HepG2 (cell line): ENCODE data around the gene MYO5A. TPM values are rescaled to one million over a fixed set of nuclear protein-coding genes. Genes with fewer than 3 reads are reported as not detected.
A peak's percentile ranks its signal among the peaks of the same experiment; 100 is the strongest.

Experiments used
- ATAC-seq: fragments of 200-7000 bp; cut with Tn5 transposase; 3 replicates; pipeline ENCODE4 v1.9.1; 2020; ENCODE audit warnings: mild to moderate bottlenecking, moderate library complexity
- BruUV-seq: library from RNA; stranded (reverse); fragments of 400-500 nt; replicated peaks from 2 replicates; lab custom pipeline; 2021; lab: Mats Ljungman, UMichigan
- CTCF ChIA-PET: fragments of 300-600 bp; formaldehyde crosslinking; extraction: SDS; loops from one replicate; lab custom pipeline; 2021; ENCODE audit warnings: low total read pairs, inconsistent platforms, low intra/inter-chr PET ratio; lab: Yijun Ruan, JAX
- POLR2A ChIA-PET: fragments of 350-600 bp; sonication (Branson Sonifier 250); formaldehyde crosslinking; loops from one replicate; lab custom pipeline; 2020; ENCODE audit warnings: antibody characterized with exemption, inconsistent platforms; lab: Yijun Ruan, JAX
- DNase-seq: peaks from one replicate; pipeline ENCODE4 v3.0.0-alpha.2; 2015; ENCODE audit warnings: low spot score
- FAIRE-seq: peaks from 3 replicates; lab custom pipeline; 2011; peaks lifted over from hg19 to GRCh38; lab: Jason Lieb, UNC
- H2AFZ ChIP-seq: one replicate; pipeline ENCODE4 v1.6.1; 2011; ENCODE audit warnings: low read length, inconsistent platforms
- H3K27ac ChIP-seq: fragments of 300-600 bp; 3 replicates; pipeline ENCODE4 v1.8.0; 2011; ENCODE audit warnings: mixed run types, mild to moderate bottlenecking, mixed read lengths, low read length, inconsistent platforms; ENCODE audit not compliant: insufficient read depth; ENCODE audit errors: extremely low read length
- H3K27me3 ChIP-seq, 2 experiments: fragments of 200-600 bp in 1 of 2; 2 replicates in 1 of 2; 3 replicates in 1 of 2; pipeline versions ENCODE4 v1.6.0 to v1.8.0; 2011; ENCODE audit warnings: low read length in 2 of 2, mild to moderate bottlenecking in 2 of 2, moderate library complexity in 2 of 2, inconsistent platforms in 1 of 2; ENCODE audit not compliant: insufficient read depth in 2 of 2, control insufficient read depth in 1 of 2
- H3K36me3 ChIP-seq, 2 experiments: fragments of 200-600 bp in 1 of 2; replicated peaks in 1 of 2; 2 replicates in 1 of 2; 3 replicates in 1 of 2; pipeline versions ENCODE4 v1.5.1 to v1.8.0; 2011; ENCODE audit warnings: low read length in 2 of 2, inconsistent platforms in 1 of 2; ENCODE audit not compliant: insufficient read depth in 2 of 2, control insufficient read depth in 1 of 2
- H3K4me1 ChIP-seq: 2 replicates; pipeline ENCODE4 v1.5.1; 2012; ENCODE audit warnings: low read length, inconsistent platforms; ENCODE audit not compliant: insufficient read depth
- H3K4me2 ChIP-seq: 2 replicates; pipeline ENCODE4 v1.6.0; 2011; ENCODE audit warnings: low read depth, low read length, inconsistent platforms
- H3K4me3 ChIP-seq, 3 experiments: fragments of 200-600 bp in 1 of 3; sonication (generic), shearing (Covaris generic) in 1 of 3; replicated peaks in 1 of 3; 2 replicates each; pipeline ENCODE4 v1.5.1; 2011 to 2016; ENCODE audit warnings: low read length in 3 of 3, inconsistent platforms in 2 of 3, low read depth in 2 of 3, mild to moderate bottlenecking in 2 of 3, control low read depth in 1 of 3, mixed read lengths in 1 of 3; ENCODE audit not compliant: insufficient read depth in 1 of 3
- H3K79me2 ChIP-seq: one replicate; pipeline ENCODE4 v1.6.1; 2011; ENCODE audit warnings: low read length, inconsistent platforms; ENCODE audit not compliant: insufficient read depth
- H3K9ac ChIP-seq: 2 replicates; pipeline ENCODE4 v1.6.0; 2011; ENCODE audit warnings: mild to moderate bottlenecking, low read depth, low read length, inconsistent platforms; ENCODE audit not compliant: insufficient read depth
- H3K9me3 ChIP-seq: 2 replicates; pipeline ENCODE4 v1.5.1; 2012; ENCODE audit warnings: mild to moderate bottlenecking, low read length
- H4K20me1 ChIP-seq: 2 replicates; pipeline ENCODE4 v1.6.0; 2011; ENCODE audit warnings: inconsistent platforms, mild to moderate bottlenecking, low read length, moderate library complexity; ENCODE audit not compliant: insufficient read depth
- ARID5B ChIP-seq: IDR thresholded peaks from 2 replicates; pipeline ENCODE4 v1.4.0; 2020; ENCODE audit warnings: mild to moderate bottlenecking, missing genetic modification reagents
- PBX3 ChIP-seq: sonication (generic); formaldehyde crosslinking; IDR thresholded peaks from 2 replicates; pipeline ENCODE4 v1.8.1; 2023; ENCODE audit warnings: missing genetic modification reagents, inconsistent platforms, borderline replicate concordance
- RARA ChIP-seq: IDR thresholded peaks from 2 replicates; pipeline ENCODE4 v1.6.1; 2016; ENCODE audit warnings: missing genetic modification reagents, missing compliant biosample characterization
- SALL1 ChIP-seq: sonication (generic); formaldehyde crosslinking; IDR thresholded peaks from 2 replicates; pipeline ENCODE4 v1.8.0; 2022; ENCODE audit warnings: mild to moderate bottlenecking, missing genetic modification reagents
- SKI ChIP-seq: fragments of 450-650 bp; IDR thresholded peaks from one replicate; pipeline ENCODE4 v1.6.1; 2018; ENCODE audit warnings: mild to moderate bottlenecking; ENCODE audit not compliant: partially characterized antibody
- TFAP4 ChIP-seq: sonication (generic); IDR thresholded peaks from 2 replicates; pipeline ENCODE4 v1.6.1; 2016; ENCODE audit warnings: low read depth, borderline replicate concordance
- ZBTB40 ChIP-seq, 2 experiments: fragments of 450-650 bp in 1 of 2; sonication (generic) in 1 of 2; formaldehyde crosslinking in 1 of 2; IDR thresholded peaks; 2 replicates each; pipeline versions ENCODE4 v1.6.1 to v1.8.0; 2016 to 2022; ENCODE audit warnings: antibody characterized with exemption in 1 of 2, mild to moderate bottlenecking in 1 of 2, missing genetic modification reagents in 1 of 2
- ZIK1 ChIP-seq: sonication (generic); formaldehyde crosslinking; IDR thresholded peaks from 2 replicates; pipeline ENCODE4 v1.5.0; 2020; ENCODE audit warnings: mild to moderate bottlenecking, low read depth, missing genetic modification reagents, borderline replicate concordance
- WGBS: methylation state at CpG from one replicate; pipeline ENCODE4 v1.1.6; 2017; ENCODE audit warnings: low lambda C conversion rate; 5-methylcytosine and 5-hydroxymethylcytosine counted together
- in situ Hi-C: cut with HindIII; loops from 2 replicates; pipeline ENCODE4 v1.10.0; 2017; ENCODE audit warnings: low pct_unique_long_range_greater_than_20kb; ENCODE audit not compliant: extremely low pct_ligation_motif_present
- intact Hi-C: fragments of 100-400 bp; cut with micrococcal nuclease; formaldehyde crosslinking; loops from one replicate; pipeline ENCODE4 v1.10.0; 2022; ENCODE audit not compliant: unreplicated experiment
- polyA plus RNA-seq, 8 experiments: library from polyadenylated mRNA; depleted of rRNA in 3 of 8; stranded (reverse) in 7 of 8; unstranded in 1 of 8; fragments of >200 nt; fragmentation: Illumina TruSeq in 4 of 8; extraction: Trizol in 4 of 8; gene quantifications; 2 replicates each; pipeline versions ENCODE4 v1.2.1 to v1.2.3, GENCODE V29; 2011 to 2016; ENCODE audit warnings: low read depth in 4 of 8, missing spikeins in 1 of 8, mixed read lengths in 1 of 8; ENCODE audit not compliant: insufficient read depth in 1 of 8
- total RNA-seq, 5 experiments: library from RNA; depleted of rRNA; stranded (reverse); fragments of >200 nt; fragmentation: Illumina TruSeq; extraction: Trizol; gene quantifications; 2 replicates each; pipeline ENCODE4 v1.2.3, GENCODE V29; 2016; ENCODE audit warnings: low read depth in 1 of 5

MYO5A gene
- total and polyA plus RNA-seq, 2 of the 13 experiments (the other 11 are each of a cell fraction or from before 2014, with no cell fraction given) = 2.8 to 4.8 TPM

GRCh38 chr15:52537459-52537858, 8.8 kb upstream of the MYO5A start:
- WGBS = 14% methylated on average over 8 of the region's 8 CpGs
- in situ Hi-C loops (no loop called here), intact Hi-C loops (no loop called here)
- no peak for DNase-seq
- CTCF ChIA-PET = no interaction called here
- Histone ChIP-seq H3K4me1 (0 out of 2 replicates have a peak, but pooled peaks cover 10% of the 10 kb centered on the region), H3K9ac (no peak overlapping the region), H3K27ac (no peak overlapping the region), H3K36me3 (no peaks in the 10 kb centered on the region), H3K4me2 (peak overlapping the region; percentile 25), H3K4me3 (no peak overlapping the region), H4K20me1 (no peaks in the 10 kb centered on the region), H3K79me2 (no peaks in the 10 kb centered on the region), H2AFZ (no peak overlapping the region), H3K9me3 (peaks cover 12% of the 10 kb centered on the region), H3K27me3 (no peaks in the 10 kb centered on the region; a peak in 1 of 5 replicates)
- no TSS peak for BruUV-seq
- FAIRE-seq = no peak
- POLR2A ChIA-PET = no interaction called here
- ATAC-seq = peak; percentile 76
- TF ChIP-seq PBX3 (CRISPR knock-in tag) = no peak
- peak; percentile 20; the same call in 1 of the 2 replicates for TF ChIP-seq ARID5B (CRISPR knock-in tag)
- 0 out of 2 replicates have a peak, but pooled peaks have one; percentile 31 for TF ChIP-seq RARA (CRISPR knock-in tag)
- TF ChIP-seq ZBTB40 (IDR thresholded peaks at IDR 0.05) = no peak
- TF ChIP-seq ZBTB40 (CRISPR knock-in tag; IDR thresholded peaks at IDR 0.05) = 0 out of 2 replicates have a peak, but pooled peaks have one; percentile 18
- peak; percentile 43; the same call in 1 of the 2 replicates for TF ChIP-seq TFAP4
- peak; percentile 43; the same call in 1 of the 2 replicates for TF ChIP-seq SALL1 (CRISPR knock-in tag)
- no peak for TF ChIP-seq ZIK1 (CRISPR knock-in tag)
- peak; percentile 34 for TF ChIP-seq SKI
